IPS-18c (cell line): Measurements from ENCODE around the gene STYXL1.

ENCODE experiments used
- H3K4me3 ChIP-seq: 2 replicates; pipeline ENCODE4 v1.7.0; 2013; ENCODE audit warnings: low read depth, mild to moderate bottlenecking, low read length, moderate library complexity; ENCODE audit not compliant: insufficient read depth
- H3K9me3 ChIP-seq: one replicate; pipeline ENCODE4 v1.6.1; 2013; ENCODE audit warnings: mild to moderate bottlenecking, low read length, moderate library complexity; ENCODE audit not compliant: control insufficient read depth, insufficient read depth

Gene STYXL1

GRCh38 chr7:75971961-75972763 lies 75.6 kb downstream of the STYXL1 start:
- Histone ChIP-seq H3K4me3 (no peak overlapping the region), H3K9me3 (no peaks in the 10 kb centered on the region)

GRCh38 chr7:75971309-75971960 lies 76.4 kb downstream of the STYXL1 start:
- no peak overlapping the region for H3K4me3 ChIP-seq
- H3K9me3 ChIP-seq, result no peaks in the 10 kb centered on the region

- Histone ChIP-seq H3K4me3 (no peak overlapping the region), H3K9me3 (no peaks in the 10 kb centered on the region)
Measured at GRCh38 chr7:75969704-75970498, 77.9 kb downstream of the STYXL1 start.

GRCh38 chr7:75969182-75969581 lies 78.6 kb downstream of the STYXL1 start:
- no peak overlapping the region for H3K4me3 ChIP-seq
- H3K9me3 ChIP-seq, result no peaks in the 10 kb centered on the region

GRCh38 chr7:75968561-75969001 lies 79.2 kb downstream of the STYXL1 start:
- Histone ChIP-seq H3K9me3 (no peaks in the 10 kb centered on the region), H3K4me3 (no peak overlapping the region)

GRCh38 chr7:75968012-75968411 lies 79.8 kb downstream of the STYXL1 start:
- Histone ChIP-seq H3K4me3 (no peak overlapping the region), H3K9me3 (no peaks in the 10 kb centered on the region)

- Histone ChIP-seq H3K9me3 (no peaks in the 10 kb centered on the region), H3K4me3 (no peak overlapping the region)
Measured at GRCh38 chr7:75967487-75967997, 80.3 kb downstream of the STYXL1 start.

GRCh38 chr7:75967055-75967454 lies 80.7 kb downstream of the STYXL1 start:
- no peak overlapping the region for H3K4me3 ChIP-seq
- H3K9me3 ChIP-seq, result no peaks in the 10 kb centered on the region

- H3K4me3 ChIP-seq, result no peak overlapping the region
- no peaks in the 10 kb centered on the region for H3K9me3 ChIP-seq
Measured at GRCh38 chr7:75966190-75966961, 81.4 kb downstream of the STYXL1 start.

- Histone ChIP-seq H3K4me3 (no peak overlapping the region), H3K9me3 (no peaks in the 10 kb centered on the region)
Measured at GRCh38 chr7:75965617-75966016, 82.2 kb downstream of the STYXL1 start.

GRCh38 chr7:75963381-75963995 lies 84.3 kb downstream of the STYXL1 start:
- Histone ChIP-seq H3K4me3 (no peak overlapping the region), H3K9me3 (no peaks in the 10 kb centered on the region)

GRCh38 chr7:75962607-75963380 lies 85.0 kb downstream of the STYXL1 start:
- no peaks in the 10 kb centered on the region for H3K9me3 ChIP-seq
- H3K4me3 ChIP-seq, result no peak overlapping the region

- no peaks in the 10 kb centered on the region for H3K9me3 ChIP-seq
- no peak overlapping the region for H3K4me3 ChIP-seq
Measured at GRCh38 chr7:75961218-75961617, 86.6 kb downstream of the STYXL1 start.

GRCh38 chr7:75960372-75960771 lies 87.4 kb downstream of the STYXL1 start:
- H3K4me3 ChIP-seq, result no peak overlapping the region
- H3K9me3 ChIP-seq, result no peaks in the 10 kb centered on the region

- H3K4me3 ChIP-seq, result no peak overlapping the region
- H3K9me3 ChIP-seq, result no peaks in the 10 kb centered on the region
Measured at GRCh38 chr7:75958802-75959543, 88.8 kb downstream of the STYXL1 start.
